Liver (tissue), 3 donors: ENCODE data around the gene GALNTL6.

Source experiments
- CTCF ChIP-seq: fragments of 150-350 bp; IDR thresholded peaks from 2 replicates; pipeline ENCODE4 v1.5.1; 2017; ENCODE audit warnings: improper control_type of control experiment, low read depth, low read length; ENCODE audit not compliant: missing input control
- EGR1 ChIP-seq, 2 donors: IDR thresholded peaks; 2 replicates each; pipeline ENCODE4 v1.6.1; 2016 to 2018; ENCODE audit warnings: antibody characterized with exemption in 2 of 2, low read depth in 2 of 2
- FOXA1 ChIP-seq: IDR thresholded peaks from 2 replicates; pipeline ENCODE4 v1.6.1; 2016; ENCODE audit warnings: antibody characterized with exemption
- GABPA ChIP-seq, 2 donors: IDR thresholded peaks in 1 of 2; conservative IDR thresholded peaks in 1 of 2; 2 replicates each; pipeline ENCODE4 v1.6.1; 2016; ENCODE audit warnings: antibody characterized with exemption in 2 of 2, mild to moderate bottlenecking in 1 of 2, moderate library complexity in 1 of 2
- HNF4G ChIP-seq: IDR thresholded peaks from 2 replicates; pipeline ENCODE4 v1.6.1; 2016; ENCODE audit warnings: antibody characterized with exemption
- MAX ChIP-seq: IDR thresholded peaks from 2 replicates; pipeline ENCODE4 v1.6.1; 2016; ENCODE audit warnings: antibody characterized with exemption
- RAD21 ChIP-seq, 2 donors: IDR thresholded peaks; 2 replicates each; pipeline ENCODE4 v1.6.1; 2016; ENCODE audit warnings: antibody characterized with exemption in 2 of 2, mild to moderate bottlenecking in 2 of 2
- REST ChIP-seq: IDR thresholded peaks from 2 replicates; pipeline ENCODE4 v1.6.1; 2016; ENCODE audit warnings: antibody characterized with exemption, mild to moderate bottlenecking
- SP1 ChIP-seq: IDR thresholded peaks from 2 replicates; pipeline ENCODE4 v1.6.1; 2018; ENCODE audit warnings: antibody characterized with exemption, mild to moderate bottlenecking
- TAF1 ChIP-seq: conservative IDR thresholded peaks from 2 replicates; pipeline ENCODE4 v1.6.1; 2016; ENCODE audit warnings: antibody characterized with exemption, mild to moderate bottlenecking
- YY1 ChIP-seq: IDR thresholded peaks from 2 replicates; pipeline ENCODE4 v1.6.1; 2016; ENCODE audit warnings: antibody characterized with exemption, mild to moderate bottlenecking
- ZBTB33 ChIP-seq: IDR thresholded peaks from 2 replicates; pipeline ENCODE4 v1.6.1; 2016; ENCODE audit warnings: antibody characterized with exemption
- donor health status: healthy.
- donor health status: healthy.

- TF ChIP-seq CTCF (no peak), REST (no peak), YY1 (no peak), EGR1 (IDR thresholded peaks at IDR 0.05; ENCODE audit: low read depth in 2 of 2) (no peak), SP1 (no peak), TAF1 (no peak), RAD21 (IDR thresholded peaks at IDR 0.05) (no peak), ZBTB33 (no peak), HNF4G (no peak), MAX (no peak), FOXA1 (no peak), GABPA (IDR thresholded peaks at IDR 0.05 in 1 of 2, conservative IDR thresholded peaks at IDR 0.05 in 1 of 2) (no peak)
Measured at GRCh38 chr4:172951679-172952451, 1138.7 kb downstream of the GALNTL6 start.
